GM12865 (cell line): ENCODE data around the gene TNPO2.

ENCODE experiments used
- DNase-seq: peaks from one replicate; pipeline ENCODE4 v3.0.0; 2010; ENCODE audit warnings: low read depth
- H3K4me3 ChIP-seq: 2 replicates; pipeline ENCODE4 v1.5.1; 2011; ENCODE audit warnings: mild to moderate bottlenecking, low read depth, low read length, control low read depth
- TF ChIP-seq, protein P1 (sequence below): IDR thresholded peaks from 2 replicates; pipeline ENCODE4 v1.5.1; 2011; ENCODE audit warnings: low read length, control low read depth, low read depth, inconsistent platforms; ENCODE audit not compliant: insufficient read depth; ENCODE audit errors: missing control alignments

Gene TNPO2

DNA sequence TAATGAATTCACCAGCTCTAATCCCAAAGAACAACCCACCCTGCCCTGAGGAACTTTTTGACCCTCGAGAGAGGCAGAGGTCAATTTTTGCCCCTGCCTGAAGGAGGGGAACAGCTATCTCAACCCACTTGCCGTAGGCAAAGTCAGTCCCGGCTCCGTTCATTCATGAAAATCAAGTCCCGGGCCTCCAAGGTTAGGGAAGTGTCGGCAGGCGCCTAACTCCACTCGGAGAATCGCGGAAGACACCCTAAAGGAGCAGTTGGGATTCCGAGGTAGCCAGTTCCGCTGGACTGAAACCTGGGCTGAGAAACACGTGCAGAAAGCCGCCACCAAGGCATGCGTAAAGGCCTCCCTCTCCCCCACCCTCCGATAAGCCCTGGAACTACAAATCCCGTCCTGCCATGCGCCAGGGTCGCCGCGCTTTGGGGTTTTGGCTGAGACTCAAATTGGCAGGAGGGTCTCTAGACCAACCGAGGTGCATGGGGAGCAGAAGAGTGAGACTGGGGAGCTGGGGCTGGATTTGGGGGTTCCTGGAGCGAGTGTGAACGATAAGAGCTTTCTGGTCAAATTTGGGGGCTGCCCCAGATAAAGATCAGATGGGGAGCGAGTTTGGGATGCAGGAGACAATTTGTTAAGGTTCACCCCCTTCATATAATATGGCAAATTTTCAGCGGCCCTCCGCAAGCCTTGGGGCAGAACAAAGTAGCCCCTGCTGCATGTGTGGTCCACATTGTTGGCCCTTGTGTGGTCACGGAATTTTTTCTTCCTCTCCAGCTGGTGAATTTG is at the start of gene TNPO2:
TNPO2 (minus strand) TSS at position 292 of the 786 bp plus-strand sequence. CDS start 2,955 bp downstream, outside the sequence.
- TF ChIP-seq, protein P1, sequence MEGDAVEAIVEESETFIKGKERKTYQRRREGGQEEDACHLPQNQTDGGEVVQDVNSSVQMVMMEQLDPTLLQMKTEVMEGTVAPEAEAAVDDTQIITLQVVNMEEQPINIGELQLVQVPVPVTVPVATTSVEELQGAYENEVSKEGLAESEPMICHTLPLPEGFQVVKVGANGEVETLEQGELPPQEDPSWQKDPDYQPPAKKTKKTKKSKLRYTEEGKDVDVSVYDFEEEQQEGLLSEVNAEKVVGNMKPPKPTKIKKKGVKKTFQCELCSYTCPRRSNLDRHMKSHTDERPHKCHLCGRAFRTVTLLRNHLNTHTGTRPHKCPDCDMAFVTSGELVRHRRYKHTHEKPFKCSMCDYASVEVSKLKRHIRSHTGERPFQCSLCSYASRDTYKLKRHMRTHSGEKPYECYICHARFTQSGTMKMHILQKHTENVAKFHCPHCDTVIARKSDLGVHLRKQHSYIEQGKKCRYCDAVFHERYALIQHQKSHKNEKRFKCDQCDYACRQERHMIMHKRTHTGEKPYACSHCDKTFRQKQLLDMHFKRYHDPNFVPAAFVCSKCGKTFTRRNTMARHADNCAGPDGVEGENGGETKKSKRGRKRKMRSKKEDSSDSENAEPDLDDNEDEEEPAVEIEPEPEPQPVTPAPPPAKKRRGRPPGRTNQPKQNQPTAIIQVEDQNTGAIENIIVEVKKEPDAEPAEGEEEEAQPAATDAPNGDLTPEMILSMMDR: no peak
- H3K4me3 ChIP-seq: peak within 1 kb of the TSS; percentile 94
- peak; percentile 87 for DNase-seq

DNA sequence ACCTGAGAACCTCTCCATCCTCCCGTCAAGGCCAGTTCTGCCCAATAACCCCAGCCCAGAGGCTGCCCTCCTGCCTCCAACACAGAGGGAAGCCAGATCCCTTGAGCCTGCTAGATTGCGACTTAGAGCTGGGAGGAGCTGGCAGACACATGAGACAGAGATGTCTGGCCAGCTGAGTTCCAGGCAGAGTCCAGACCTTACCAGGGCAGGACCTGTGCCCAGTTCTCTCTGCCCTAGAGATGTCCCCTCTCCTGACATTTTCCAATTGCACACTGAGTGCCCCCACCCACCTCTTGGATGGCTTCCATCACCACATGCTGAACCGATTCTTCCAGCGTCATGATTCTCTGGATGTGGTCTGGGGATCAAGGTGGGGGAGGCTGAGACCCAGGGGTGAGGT is 48.6 kb upstream of the TNPO2 start:
- TF ChIP-seq, protein P1: no peak
- DNase-seq: no peak
- H3K4me3 ChIP-seq: no peak overlapping the region

DNA sequence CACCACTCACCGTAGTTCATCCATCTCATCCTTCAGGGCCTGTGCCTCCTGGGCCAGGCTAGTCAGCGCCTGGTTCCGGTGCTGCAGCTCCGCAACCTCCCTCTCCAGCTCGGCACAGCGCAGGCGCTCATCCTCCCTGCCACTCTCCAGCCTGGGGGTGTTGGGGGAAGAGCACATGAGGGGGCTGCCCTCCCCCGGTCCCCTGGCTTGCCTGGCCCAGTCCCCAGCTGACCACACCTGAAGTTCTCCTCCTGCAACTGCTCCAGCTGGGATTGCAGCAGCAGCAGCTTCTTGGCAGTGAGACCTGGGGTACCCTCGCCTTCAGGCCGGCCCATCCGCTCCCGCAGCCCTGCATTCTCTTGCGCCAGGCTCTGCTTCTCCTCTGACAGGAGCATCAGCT is 47.2 kb upstream of the TNPO2 start:
- no peak overlapping the region for H3K4me3 ChIP-seq
- TF ChIP-seq, protein P1: no peak
- DNase-seq: no peak

DNA sequence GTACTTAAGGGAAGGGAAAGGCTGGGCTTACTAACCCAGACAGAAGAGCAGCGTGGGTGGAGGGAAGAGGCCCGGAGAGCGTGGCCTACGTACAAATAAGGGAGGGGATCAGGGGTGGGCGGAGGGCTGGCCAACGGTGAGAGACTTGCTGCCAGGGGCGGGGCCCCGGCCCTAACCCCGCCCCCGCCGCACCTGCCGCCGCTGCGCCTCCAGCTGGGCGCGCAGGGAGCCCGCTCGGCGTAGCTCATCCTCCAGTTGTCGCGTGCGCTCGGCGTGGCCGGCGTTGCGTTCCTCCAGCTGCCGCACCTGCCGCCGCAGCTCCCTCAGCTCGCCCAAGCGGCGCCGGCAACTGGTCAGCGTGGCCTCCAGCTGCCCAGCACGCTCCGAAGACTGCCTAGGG is 46.0 kb upstream of the TNPO2 start:
- H3K4me3 ChIP-seq: no peak overlapping the region
- DNase-seq: peak; percentile 89
- TF ChIP-seq, protein P1: peak; percentile 7

DNA sequence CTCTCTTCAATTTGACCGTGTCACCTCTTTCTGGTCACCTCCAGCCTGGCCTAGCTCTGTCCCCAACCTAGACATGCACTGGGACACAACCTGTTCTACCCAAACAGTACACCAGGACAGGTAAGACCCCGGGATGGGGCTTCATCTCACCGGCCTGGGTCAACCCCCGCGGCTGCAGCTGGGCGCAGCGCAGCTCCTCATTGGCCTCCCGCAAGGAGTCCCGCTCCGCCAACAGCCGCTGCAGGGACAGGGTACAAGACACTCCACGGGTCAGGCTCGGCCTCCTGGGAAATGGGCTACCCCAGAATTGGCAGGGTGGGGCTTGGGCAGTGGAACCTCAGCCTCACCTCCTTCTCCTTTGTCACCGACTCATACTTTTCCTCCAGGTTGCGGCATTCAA is 43.9 kb upstream of the TNPO2 start:
- H3K4me3 ChIP-seq: no peak overlapping the region
- TF ChIP-seq, protein P1: no peak
- DNase-seq: no peak

DNA sequence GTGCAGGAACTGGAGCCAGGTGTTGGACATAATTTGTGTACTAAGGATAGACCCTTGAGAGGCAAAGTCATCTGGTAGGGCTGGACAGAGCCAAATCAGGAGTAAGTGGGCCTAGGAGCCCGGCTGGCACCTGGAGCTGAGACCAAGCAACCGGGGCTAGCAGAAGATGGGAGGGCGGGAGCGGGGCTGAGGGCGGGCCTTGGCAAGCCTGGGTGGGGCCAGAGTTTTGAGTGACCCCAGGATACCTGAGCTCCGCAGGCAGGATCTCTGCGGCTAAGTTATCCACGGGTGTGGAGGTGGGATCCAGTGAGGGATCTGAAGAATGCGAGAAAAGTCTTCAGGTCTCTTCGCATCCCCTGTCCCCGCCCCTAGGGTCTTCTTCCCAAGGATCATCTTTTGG is 43.4 kb upstream of the TNPO2 start:
- TF ChIP-seq, protein P1: no peak
- no peak for DNase-seq

More for the DNA sequence above, 43.4 kb upstream of the TNPO2 start:
- no peak overlapping the region for H3K4me3 ChIP-seq
